Heart left ventricle (tissue), 16 donors: ENCODE data around the gene TIGD6. TPM values are rescaled to one million over a fixed set of nuclear protein-coding genes. Genes with fewer than 3 reads are reported as not detected.

Experiments used
- ATAC-seq, 4 donors: fragments of 200-7000 bp; cut with Tn5 transposase; one replicate each; pipeline ENCODE4 v1.9.1; 2020 to 2022; ENCODE audit warnings: moderate library complexity in 4 of 4, mild to moderate bottlenecking in 3 of 4, moderate number of reproducible peaks in 1 of 4
- DNase-seq, 5 donors: peaks; one replicate each; pipeline ENCODE4 v3.0.0-alpha.2; 2020
- H3K27ac ChIP-seq, 12 donors: fragments of 200-600 bp; sonication (generic) in 4 of 12; one replicate each; pipeline versions ENCODE4 v1.5.0 to v1.8.0; 2016 to 2022; ENCODE audit warnings: mild to moderate bottlenecking in 2 of 12
- H3K27me3 ChIP-seq, 9 donors: fragments of 200-600 bp; sonication (generic) in 2 of 9; one replicate each; pipeline versions ENCODE4 v1.5.1 to v1.8.0; 2016 to 2022; ENCODE audit warnings: mild to moderate bottlenecking in 3 of 9
- H3K36me3 ChIP-seq, 9 donors: fragments of 200-600 bp; sonication (generic) in 2 of 9; one replicate each; pipeline versions ENCODE4 v1.5.0 to v1.8.0; 2018 to 2022; ENCODE audit warnings: mild to moderate bottlenecking in 2 of 9
- H3K4me1 ChIP-seq, 12 donors: fragments of 200-600 bp; sonication (generic) in 4 of 12; one replicate each; pipeline versions ENCODE4 v1.5.0 to v1.8.0; 2016 to 2022; ENCODE audit warnings: mild to moderate bottlenecking in 3 of 12
- H3K4me3 ChIP-seq, 12 donors: fragments of 200-600 bp; sonication (generic) in 4 of 12; one replicate each; pipeline versions ENCODE4 v1.5.0 to v1.8.0; 2017 to 2022; ENCODE audit warnings: mild to moderate bottlenecking in 9 of 12, moderate library complexity in 4 of 12
- H3K9me3 ChIP-seq, 12 donors: fragments of 200-600 bp; sonication (generic) in 4 of 12; one replicate each; pipeline versions ENCODE4 v1.5.0 to v1.8.0; 2016 to 2022; ENCODE audit warnings: mild to moderate bottlenecking in 1 of 12
- CTCF ChIP-seq, 12 donors: fragments of 200-600 bp; sonication (generic) in 4 of 12; IDR thresholded peaks; one replicate each; pipeline versions ENCODE4 v1.5.0 to v1.8.0; 2018 to 2022; ENCODE audit warnings: antibody characterized with exemption in 12 of 12, mild to moderate bottlenecking in 5 of 12
- POLR2A ChIP-seq, 2 donors: fragments of 450-650 bp; IDR thresholded peaks; one replicate each; pipeline ENCODE4 v1.6.1; 2017; ENCODE audit warnings: antibody characterized with exemption in 2 of 2, mild to moderate bottlenecking in 2 of 2, moderate library complexity in 2 of 2
- WGBS, 4 donors: extraction: QIAGEN DNeasy Blood & Tissue Kit in 2 of 4; methylation state at CpG; one replicate each; pipeline versions ENCODE4 v1.1.5 to v1.1.7; 2013 to 2018; 5-methylcytosine and 5-hydroxymethylcytosine counted together
- intact Hi-C, 10 donors: fragments of 100-400 bp; cut with DNase I; formaldehyde crosslinking; loops; one replicate each; pipeline versions ENCODE4 v1.11.1 to v1.14.2; 2022
- polyA plus RNA-seq, 2 donors: library from polyadenylated mRNA; stranded (reverse); fragments of 200-250 nt; gene quantifications; one replicate each; pipeline ENCODE4 v1.2.3, GENCODE V29; 2013
- total RNA-seq, 9 donors: library from RNA; depleted of rRNA in 2 of 9; stranded (reverse); fragments of >200 nt in 2 of 9; fragmentation: NEBNext Ultra II Directional in 3 of 9; extraction: Animal tissue kit (Norgen Biotek cat#: 25700) in 3 of 9; gene quantifications; one replicate each; pipeline versions ENCODE4 v1.1.0 to v1.2.4, GENCODE V29; 2016 to 2023
- donor health status: ischemic (EF 13 %, LVEDD 7.1; RV severe dilation, severe dysfunction).
- donor health status: healthy with polysubstance abuse.
- donor health status: DM: no; HTN: yes; CAD: no.
- donor health status: DM: no; HTN: no; CAD: no.
- donor health status: ischemic (EF 25% LVEDD 6.9; RV normal size, moderate dysfunction).
- donor health status: ischemic (EF 25% LVEDD 5.7; RV mildly dilated, moderate dysfunction).
- donor health status: healthy.
- donor health status: DM: yes; HTN: yes; CAD: no.
- donor health status: ischemic (EF 35%, LVEDD 5.7; RV mildly dilated, moderate dysfunction).
- donor health status: nonischemic (EF 11% LVEDD 7.7; RV severe dilation, severe dysfunction).
- donor health status: DM: yes; HTN: yes; CAD: no.
- donor health status: PGD.
- donor health status: ischemic (EF 29% LVEDD 5.4; RV normal size, mild dysfunction).
- donor health status: nonischemic (EF 23%, LVEDD 6.1; RV moderate dilation, normal function).

The TIGD6 gene
- total and polyA plus RNA-seq, 11 donors = 1.3 to 4.3 (median 2.6) TPM

GRCh38 chr5:150023136-150023535 lies 22.7 kb upstream of the TIGD6 start:
- 94 to 100% (median 98%) methylated on average over 1 of the region's 1 CpG for WGBS, 4 donors
- TF ChIP-seq POLR2A (IDR thresholded peaks at IDR 0.05) = no peak
- no peak for TF ChIP-seq CTCF (IDR thresholded peaks at IDR 0.05)
- H3K4me3 ChIP-seq = no peak overlapping the region

GRCh38 chr5:150022681-150023080 lies 22.2 kb upstream of the TIGD6 start:
- intact Hi-C loops = loop anchor here in 7 of 10 donors (5.0 to 10.0 kb wide), 4 partner anchors 192 to 412 kb away; partner anchors contain the start of gene TCOF1 (in 1 of the 7)
- WGBS, 4 donors = 52 to 61% (median 55%) methylated on average over 2 of the region's 2 CpGs

More at GRCh38 chr5:150023136-150023535, 22.7 kb upstream of the TIGD6 start:
- ATAC-seq (no peak), DNase-seq (no peak)
- Histone ChIP-seq H3K36me3 (peaks cover 9 to 100% (median 87%) of the 10 kb centered on the region in 9 donors), H3K27me3 (no peaks in the 10 kb centered on the region), H3K9me3 (no peaks in the 10 kb centered on the region), H3K27ac (peak overlapping the region; percentile 53 to 81 (median 68)), H3K4me1 (peaks cover 5 to 54% (median 40%) of the 10 kb centered on the region in 12 donors)
- intact Hi-C loops = loop anchor here in 7 of 10 donors (5.0 to 10.0 kb wide), 4 partner anchors 192 to 412 kb away; partner anchors contain the start of gene TCOF1 (in 1 of the 7)

GRCh38 chr5:150022158-150022531 lies 21.7 kb upstream of the TIGD6 start:
- 42 to 63% (median 58%) methylated on average over 1 of the region's 1 CpG for WGBS, 4 donors
- peak overlapping the region in 3 of 12 donors; percentile 1 to 16 (median 13) for H3K4me3 ChIP-seq

More at GRCh38 chr5:150022681-150023080, 22.2 kb upstream of the TIGD6 start:
- ATAC-seq (peak in 2 of 4 donors; percentile 30 to 31), DNase-seq (no peak)
- peaks cover 5 to 54% (median 40%) of the 10 kb centered on the region in 12 donors for H3K4me1 ChIP-seq
- no peaks in the 10 kb centered on the region for H3K9me3 ChIP-seq
- no peak overlapping the region for H3K4me3 ChIP-seq
- H3K36me3 ChIP-seq = peaks cover 7 to 100% (median 87%) of the 10 kb centered on the region in 9 donors
- peak overlapping the region; percentile 53 to 81 (median 68) for H3K27ac ChIP-seq
- no peak for TF ChIP-seq POLR2A (IDR thresholded peaks at IDR 0.05)
- no peak for TF ChIP-seq CTCF (IDR thresholded peaks at IDR 0.05)
- no peaks in the 10 kb centered on the region for H3K27me3 ChIP-seq

More at GRCh38 chr5:150022158-150022531, 21.7 kb upstream of the TIGD6 start:
- intact Hi-C loops = loop anchor here in 7 of 10 donors (5.0 to 10.0 kb wide), 4 partner anchors 193 to 413 kb away; partner anchors contain the start of gene TCOF1 (in 1 of the 7)
- no peaks in the 10 kb centered on the region for H3K27me3 ChIP-seq
- no peak for TF ChIP-seq POLR2A (IDR thresholded peaks at IDR 0.05)
- TF ChIP-seq CTCF (IDR thresholded peaks at IDR 0.05) = no peak
- H3K27ac ChIP-seq = peak overlapping the region; percentile 53 to 81 (median 68)
- H3K9me3 ChIP-seq = no peaks in the 10 kb centered on the region
- ATAC-seq (peak; percentile 48 to 79 (median 76)), DNase-seq (peak in 1 of 5 donors; percentile 36)
- H3K36me3 ChIP-seq = peaks cover 7 to 99% (median 86%) of the 10 kb centered on the region in 9 donors
- peaks cover 5 to 54% (median 40%) of the 10 kb centered on the region in 12 donors for H3K4me1 ChIP-seq
